Measurements from ENCODE around the gene CDKN2AIPNL. TPM values are rescaled to one million over a fixed set of nuclear protein-coding genes. Genes with fewer than 3 reads are reported as not detected.

Gene CDKN2AIPNL
- total RNA-seq, 6 experiments from 2014 or later: 5.1 to 10.8 (median 7.8) TPM

- Histone ChIP-seq H3K36me3 (no peaks in the 10 kb centered on the region), H3K9me3 (no peaks in the 10 kb centered on the region), H3K4me3 (no peak overlapping the region), H3K27me3 (no peaks in the 10 kb centered on the region), H3K27ac (peak overlapping the region in 1 of 3 donors; percentile 70), H3K4me1 (peaks cover 0 to 11% (median 5%) of the 10 kb centered on the region in 4 donors)
- TF ChIP-seq, protein P1, sequence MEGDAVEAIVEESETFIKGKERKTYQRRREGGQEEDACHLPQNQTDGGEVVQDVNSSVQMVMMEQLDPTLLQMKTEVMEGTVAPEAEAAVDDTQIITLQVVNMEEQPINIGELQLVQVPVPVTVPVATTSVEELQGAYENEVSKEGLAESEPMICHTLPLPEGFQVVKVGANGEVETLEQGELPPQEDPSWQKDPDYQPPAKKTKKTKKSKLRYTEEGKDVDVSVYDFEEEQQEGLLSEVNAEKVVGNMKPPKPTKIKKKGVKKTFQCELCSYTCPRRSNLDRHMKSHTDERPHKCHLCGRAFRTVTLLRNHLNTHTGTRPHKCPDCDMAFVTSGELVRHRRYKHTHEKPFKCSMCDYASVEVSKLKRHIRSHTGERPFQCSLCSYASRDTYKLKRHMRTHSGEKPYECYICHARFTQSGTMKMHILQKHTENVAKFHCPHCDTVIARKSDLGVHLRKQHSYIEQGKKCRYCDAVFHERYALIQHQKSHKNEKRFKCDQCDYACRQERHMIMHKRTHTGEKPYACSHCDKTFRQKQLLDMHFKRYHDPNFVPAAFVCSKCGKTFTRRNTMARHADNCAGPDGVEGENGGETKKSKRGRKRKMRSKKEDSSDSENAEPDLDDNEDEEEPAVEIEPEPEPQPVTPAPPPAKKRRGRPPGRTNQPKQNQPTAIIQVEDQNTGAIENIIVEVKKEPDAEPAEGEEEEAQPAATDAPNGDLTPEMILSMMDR (IDR thresholded peaks at IDR 0.05): no peak
- TF ChIP-seq POLR2A (IDR thresholded peaks at IDR 0.05): no peak
- WGBS (ENCODE audit: insufficient coverage, low coverage, low lambda C conversion rate, missing lambda C conversion rate): 93% methylated on average over 4 of the region's 4 CpGs
- no peak for ATAC-seq
- intact Hi-C loops (cut with DNase I): loop anchor here in 1 of 2 donors (5.0 kb wide), 1 partner anchor 35 kb away; no protein-coding TSS in a partner anchor
- DNase-seq: no peak
Observed at GRCh38 chr5:134432174-134432573, 20.5 kb upstream of the CDKN2AIPNL start.

GRCh38 chr5:134430001-134430569, 18.4 kb upstream of the CDKN2AIPNL start:
- H3K4me3 ChIP-seq: no peak overlapping the region
- no peaks in the 10 kb centered on the region for H3K4me1 ChIP-seq
- DNase-seq (no peak), ATAC-seq (no peak)
- no peak for TF ChIP-seq POLR2A (IDR thresholded peaks at IDR 0.05)
- TF ChIP-seq, protein P1 (IDR thresholded peaks at IDR 0.05): no peak
- H3K36me3 ChIP-seq: no peaks in the 10 kb centered on the region
- intact Hi-C loops (cut with DNase I): loop anchor here in 1 of 2 donors (5.0 kb wide), 1 partner anchor 37 kb away; no protein-coding TSS in a partner anchor
- 75% methylated on average over 5 of the region's 5 CpGs for WGBS (ENCODE audit: insufficient coverage, low coverage, low lambda C conversion rate, missing lambda C conversion rate)
- H3K27me3 ChIP-seq: no peaks in the 10 kb centered on the region
- no peaks in the 10 kb centered on the region for H3K9me3 ChIP-seq
- H3K27ac ChIP-seq: no peak overlapping the region

GRCh38 chr5:134427540-134428041, 15.9 kb upstream of the CDKN2AIPNL start:
- Histone ChIP-seq H3K27ac (no peak overlapping the region), H3K4me3 (no peak overlapping the region), H3K27me3 (no peaks in the 10 kb centered on the region), H3K4me1 (no peaks in the 10 kb centered on the region), H3K9me3 (no peaks in the 10 kb centered on the region), H3K36me3 (no peaks in the 10 kb centered on the region)
- TF ChIP-seq, protein P1 (IDR thresholded peaks at IDR 0.05): no peak
- no peak for TF ChIP-seq POLR2A (IDR thresholded peaks at IDR 0.05)
- no peak for DNase-seq
- ATAC-seq: no peak
- intact Hi-C loops (cut with DNase I): no loop called here
- 77% methylated on average over 4 of the region's 9 CpGs for WGBS (ENCODE audit: insufficient coverage, low coverage, low lambda C conversion rate, missing lambda C conversion rate)

GRCh38 chr5:134426361-134426760, 14.7 kb upstream of the CDKN2AIPNL start:
- 100% methylated on average over 1 of the region's 7 CpGs for WGBS (ENCODE audit: insufficient coverage, low coverage, low lambda C conversion rate, missing lambda C conversion rate)
- H3K4me3 ChIP-seq: no peak overlapping the region
- no peaks in the 10 kb centered on the region for H3K36me3 ChIP-seq
- ATAC-seq: no peak
- H3K27me3 ChIP-seq: no peaks in the 10 kb centered on the region
- no peak overlapping the region for H3K27ac ChIP-seq
- TF ChIP-seq POLR2A (IDR thresholded peaks at IDR 0.05): no peak
- TF ChIP-seq, protein P1 (IDR thresholded peaks at IDR 0.05): no peak
- intact Hi-C loops (cut with DNase I): no loop called here
- DNase-seq: no peak
- H3K9me3 ChIP-seq: no peaks in the 10 kb centered on the region
- H3K4me1 ChIP-seq: no peaks in the 10 kb centered on the region
